ENCODE data around the gene NKD1.

GRCh38 chr16:50498431-50499155 is 49.6 kb upstream of the NKD1 start:
- TF ChIP-seq POLR2A (IDR thresholded peaks at IDR 0.05), result no peak
- no peak for TF ChIP-seq CTCF (IDR thresholded peaks at IDR 0.05)
